ENCODE results near the gene DHH. TPM values are rescaled to one million over a fixed set of nuclear protein-coding genes. Genes with fewer than 3 reads are reported as not detected.
A peak's percentile ranks its signal among the peaks of the same experiment; 100 is the strongest.

Gene DHH
- polyA plus RNA-seq, 3 donors, result not detected

- H3K9me3 Mint-ChIP-seq, result peaks cover 0 to 8% (median 0%) of the 10 kb centered on the region in 7 donors
- no peak overlapping the region for H3K4me3 ChIP-seq (replicated peaks in 1 of 3; ENCODE audit: low read depth in 2 of 3, low read length in 3 of 3)
- no peak overlapping the region for H2AFZ ChIP-seq (ENCODE audit: insufficient read depth, low read depth, low read length, poor library complexity, severe bottlenecking)
- H3K4me1 Mint-ChIP-seq, result peaks cover 21% of the 10 kb centered on the region
- no peaks in the 10 kb centered on the region for H3K27me3 ChIP-seq (ENCODE audit: control insufficient read depth in 2 of 2, insufficient read depth in 2 of 2, low read length in 2 of 2)
- H3K4me2 ChIP-seq (replicated peaks; ENCODE audit: extremely low read depth, low read length, poor library complexity, severe bottlenecking), result no peak overlapping the region
- H3K4me3 Mint-ChIP-seq, result no peak overlapping the region
- no peak for DNase-seq
- TF ChIP-seq, protein P1, sequence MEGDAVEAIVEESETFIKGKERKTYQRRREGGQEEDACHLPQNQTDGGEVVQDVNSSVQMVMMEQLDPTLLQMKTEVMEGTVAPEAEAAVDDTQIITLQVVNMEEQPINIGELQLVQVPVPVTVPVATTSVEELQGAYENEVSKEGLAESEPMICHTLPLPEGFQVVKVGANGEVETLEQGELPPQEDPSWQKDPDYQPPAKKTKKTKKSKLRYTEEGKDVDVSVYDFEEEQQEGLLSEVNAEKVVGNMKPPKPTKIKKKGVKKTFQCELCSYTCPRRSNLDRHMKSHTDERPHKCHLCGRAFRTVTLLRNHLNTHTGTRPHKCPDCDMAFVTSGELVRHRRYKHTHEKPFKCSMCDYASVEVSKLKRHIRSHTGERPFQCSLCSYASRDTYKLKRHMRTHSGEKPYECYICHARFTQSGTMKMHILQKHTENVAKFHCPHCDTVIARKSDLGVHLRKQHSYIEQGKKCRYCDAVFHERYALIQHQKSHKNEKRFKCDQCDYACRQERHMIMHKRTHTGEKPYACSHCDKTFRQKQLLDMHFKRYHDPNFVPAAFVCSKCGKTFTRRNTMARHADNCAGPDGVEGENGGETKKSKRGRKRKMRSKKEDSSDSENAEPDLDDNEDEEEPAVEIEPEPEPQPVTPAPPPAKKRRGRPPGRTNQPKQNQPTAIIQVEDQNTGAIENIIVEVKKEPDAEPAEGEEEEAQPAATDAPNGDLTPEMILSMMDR (IDR thresholded peaks at IDR 0.05), result no peak
- intact Hi-C loops (cut with micrococcal nuclease), result no loop called here
- peaks cover 31 to 35% of the 10 kb centered on the region in 2 donors for H3K36me3 Mint-ChIP-seq
- no peaks in the 10 kb centered on the region for H3K9me3 ChIP-seq (replicated peaks in 1 of 2; ENCODE audit: control insufficient read depth in 1 of 2, insufficient read depth in 1 of 2, low read length in 2 of 2)
- peaks cover 0 to 2% (median 0%) of the 10 kb centered on the region in 3 donors for H3K27me3 Mint-ChIP-seq (ENCODE audit: low read depth in 3 of 3)
- peaks cover 22 to 29% of the 10 kb centered on the region in 2 donors for H3K36me3 ChIP-seq (replicated peaks in 1 of 2; ENCODE audit: control insufficient read depth in 1 of 2, insufficient read depth in 2 of 2, low read length in 2 of 2)
- H3K79me2 ChIP-seq (ENCODE audit: insufficient read depth, low read length), result peaks cover 29% of the 10 kb centered on the region
- H3K4me1 ChIP-seq (ENCODE audit: control insufficient read depth in 1 of 2, insufficient read depth in 2 of 2, low read length in 2 of 2), result peaks cover 20 to 27% of the 10 kb centered on the region in 2 donors
- no peak overlapping the region for H3K9ac ChIP-seq (ENCODE audit: insufficient read depth, low read length, poor library complexity, severe bottlenecking)
- peak overlapping the region in 6 of 7 donors; percentile 20 to 79 (median 49) for H3K27ac Mint-ChIP-seq
- WGBS (ENCODE audit: insufficient coverage), result 93% methylated on average over 3 of the region's 4 CpGs
- H3K27ac ChIP-seq (ENCODE audit: low read depth in 1 of 2, low read length in 2 of 2), result peak overlapping the region in 1 of 2 donors; percentile 18
- peaks cover 38% of the 10 kb centered on the region for H4K20me1 ChIP-seq (ENCODE audit: insufficient read depth, low read length)
Measured at GRCh38 chr12:49126852-49127763, 32.5 kb upstream of the DHH start.

DNA sequence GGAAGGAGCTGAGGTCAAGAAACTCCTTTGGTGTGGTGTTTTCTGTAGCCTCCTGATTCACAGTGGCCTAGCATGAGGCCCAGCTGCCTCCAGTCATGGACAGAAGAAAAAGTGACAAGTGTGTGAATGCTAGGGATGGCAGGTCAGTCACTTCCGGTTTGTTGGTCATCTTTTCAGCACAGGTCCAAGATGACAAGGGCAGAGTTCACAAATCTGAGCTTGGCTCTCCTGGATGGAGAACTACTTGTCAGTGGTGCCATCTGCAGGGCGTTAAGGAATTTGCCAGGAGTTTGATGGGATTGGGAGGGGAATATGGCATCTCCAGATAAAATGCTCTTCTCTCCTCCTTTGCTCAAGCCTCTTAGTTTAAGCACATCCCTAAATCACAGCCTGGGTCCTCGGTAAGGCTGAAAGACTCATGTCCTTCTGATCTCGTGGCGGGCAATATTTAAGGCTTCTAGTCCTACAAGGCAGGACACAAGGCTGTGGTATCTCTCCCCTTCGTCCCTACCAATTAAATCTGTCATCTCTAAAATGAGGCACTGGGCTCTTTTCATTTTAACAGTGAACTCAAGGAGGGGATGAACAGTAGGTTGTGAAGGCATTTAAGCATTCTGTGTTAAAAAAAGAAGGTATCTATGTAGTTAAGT is 26.6 kb upstream of the DHH start:
- peaks cover 0 to 9% (median 1%) of the 10 kb centered on the region in 3 donors for H3K27me3 Mint-ChIP-seq (ENCODE audit: low read depth in 3 of 3)
- peaks cover 0 to 12% (median 3%) of the 10 kb centered on the region in 7 donors for H3K9me3 Mint-ChIP-seq
- Histone ChIP-seq H3K27ac (ENCODE audit: low read depth in 1 of 2, low read length in 2 of 2) (no peak overlapping the region), H3K9me3 (replicated peaks in 1 of 2; ENCODE audit: control insufficient read depth in 1 of 2, insufficient read depth in 1 of 2, low read length in 2 of 2) (no peaks in the 10 kb centered on the region), H4K20me1 (ENCODE audit: insufficient read depth, low read length) (no peaks in the 10 kb centered on the region), H3K9ac (ENCODE audit: insufficient read depth, low read length, poor library complexity, severe bottlenecking) (no peak overlapping the region), H3K4me2 (replicated peaks; ENCODE audit: extremely low read depth, low read length, poor library complexity, severe bottlenecking) (no peak overlapping the region), H3K4me1 (ENCODE audit: control insufficient read depth in 1 of 2, insufficient read depth in 2 of 2, low read length in 2 of 2) (no peaks in the 10 kb centered on the region), H3K27me3 (ENCODE audit: control insufficient read depth in 2 of 2, insufficient read depth in 2 of 2, low read length in 2 of 2) (no peaks in the 10 kb centered on the region), H2AFZ (ENCODE audit: insufficient read depth, low read depth, low read length, poor library complexity, severe bottlenecking) (no peak overlapping the region), H3K79me2 (ENCODE audit: insufficient read depth, low read length) (no peaks in the 10 kb centered on the region), H3K4me3 (replicated peaks in 1 of 3; ENCODE audit: low read depth in 2 of 3, low read length in 3 of 3) (no peak overlapping the region), H3K36me3 (replicated peaks in 1 of 2; ENCODE audit: control insufficient read depth in 1 of 2, insufficient read depth in 2 of 2, low read length in 2 of 2) (no peaks in the 10 kb centered on the region)
- intact Hi-C loops (cut with micrococcal nuclease), result no loop called here
- WGBS (ENCODE audit: insufficient coverage), result 57% methylated on average over 3 of the region's 6 CpGs
- H3K36me3 Mint-ChIP-seq, result no peaks in the 10 kb centered on the region
- DNase-seq, result peak in 2 of 3 donors; percentile 43 to 67
- no peak overlapping the region for H3K27ac Mint-ChIP-seq
- no peak overlapping the region for H3K4me3 Mint-ChIP-seq
- H3K4me1 Mint-ChIP-seq, result peaks cover 2% of the 10 kb centered on the region
- TF ChIP-seq, protein P1 (IDR thresholded peaks at IDR 0.05), result peak; percentile 55
